Esophagus squamous epithelium (tissue), 4 donors: ENCODE measurements around the gene CUL7.

Experiments used
- CTCF ChIP-seq, 6 experiments: fragments of 450-650 bp in 4 of 6; fragments of 200-600 bp in 2 of 6; sonication (generic) in 2 of 6; IDR thresholded peaks; one replicate each; pipeline ENCODE4 v1.5.1; 2016 to 2019; ENCODE audit warnings: antibody characterized with exemption in 6 of 6, mild to moderate bottlenecking in 4 of 6, moderate library complexity in 4 of 6
- POLR2A ChIP-seq, 4 donors: fragments of 450-650 bp; IDR thresholded peaks; one replicate each; pipeline ENCODE4 v1.6.1; 2017; ENCODE audit warnings: antibody characterized with exemption in 4 of 4, mild to moderate bottlenecking in 4 of 4, moderate library complexity in 3 of 4

- TF ChIP-seq CTCF (IDR thresholded peaks at IDR 0.05) (no peak), POLR2A (IDR thresholded peaks at IDR 0.05) (no peak)
These were observed 46.5 kb downstream of the CUL7 start for GRCh38 chr6:43007126-43007525.
